ENCODE results near the gene MUC15. TPM values are rescaled to one million over a fixed set of nuclear protein-coding genes. Genes with fewer than 3 reads are reported as not detected.

The MUC15 gene
- total and polyA plus RNA-seq, 2 donors (not counting 1 experiment from before 2014, with no cell fraction given) = not detected

DNA sequence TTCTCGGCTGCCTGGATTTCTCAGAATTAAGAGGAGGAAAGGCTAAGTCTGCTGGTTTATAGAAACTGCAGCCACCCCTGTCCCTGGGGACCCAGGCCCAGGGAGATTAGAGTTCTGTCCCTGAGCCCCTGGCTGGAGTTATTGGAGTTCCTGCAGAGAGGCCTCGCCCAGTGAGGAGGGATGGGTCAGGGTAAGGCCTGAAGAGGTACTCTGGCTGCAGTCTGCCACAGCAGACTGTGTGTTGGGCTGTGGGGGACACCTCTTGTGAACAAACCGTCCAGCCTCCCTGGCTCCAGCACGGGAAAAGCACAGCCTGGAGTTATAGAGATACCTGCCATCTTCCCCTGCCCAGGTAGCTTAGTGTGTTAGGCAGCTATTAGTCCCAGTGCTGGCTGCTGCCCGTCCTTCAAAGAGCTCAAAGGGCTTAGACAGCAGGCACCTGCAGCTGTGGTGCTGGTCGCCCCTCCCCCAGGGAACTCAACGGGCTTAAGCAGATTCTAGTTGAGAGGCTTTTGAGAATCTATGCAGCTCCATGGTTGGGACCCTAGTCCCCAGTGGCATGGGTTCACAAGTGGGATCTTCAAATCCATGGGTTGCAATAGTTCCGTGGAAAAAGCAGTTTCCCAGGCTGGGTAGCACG, 36.6 kb upstream of the MUC15 start:
- Histone ChIP-seq H3K9me3 (ENCODE audit: control insufficient read depth, insufficient read depth, low read depth, low read length) (no peaks in the 10 kb centered on the region), H3K27me3 (ENCODE audit: control insufficient read depth, insufficient read depth, low read length) (no peaks in the 10 kb centered on the region), H2AFZ (ENCODE audit: low read length) (no peak overlapping the region), H3K27ac (ENCODE audit: insufficient read depth, low read length) (no peak overlapping the region), H3K36me3 (ENCODE audit: control insufficient read depth, insufficient read depth, low read length) (no peaks in the 10 kb centered on the region), H4K20me1 (ENCODE audit: control insufficient read depth, extremely low read depth, insufficient read depth, low read length) (no peaks in the 10 kb centered on the region), H3K9ac (ENCODE audit: insufficient read depth, low read length) (no peak overlapping the region), H3K4me2 (ENCODE audit: extremely low read depth, insufficient read depth, low read length) (no peak overlapping the region), H3K79me2 (ENCODE audit: control insufficient read depth, insufficient read depth, low read length) (no peaks in the 10 kb centered on the region), H3K4me1 (ENCODE audit: control insufficient read depth, extremely low read depth, insufficient read depth, low read length) (no peaks in the 10 kb centered on the region), H3K4me3 (replicated peaks in 1 of 4; ENCODE audit: control extremely low read depth in 1 of 4, insufficient read depth in 1 of 4, low read depth in 3 of 4, low read length in 4 of 4) (no peak overlapping the region)
- no peak for DNase-seq (ENCODE audit: low read depth in 2 of 2)
- TF ChIP-seq, protein P1, sequence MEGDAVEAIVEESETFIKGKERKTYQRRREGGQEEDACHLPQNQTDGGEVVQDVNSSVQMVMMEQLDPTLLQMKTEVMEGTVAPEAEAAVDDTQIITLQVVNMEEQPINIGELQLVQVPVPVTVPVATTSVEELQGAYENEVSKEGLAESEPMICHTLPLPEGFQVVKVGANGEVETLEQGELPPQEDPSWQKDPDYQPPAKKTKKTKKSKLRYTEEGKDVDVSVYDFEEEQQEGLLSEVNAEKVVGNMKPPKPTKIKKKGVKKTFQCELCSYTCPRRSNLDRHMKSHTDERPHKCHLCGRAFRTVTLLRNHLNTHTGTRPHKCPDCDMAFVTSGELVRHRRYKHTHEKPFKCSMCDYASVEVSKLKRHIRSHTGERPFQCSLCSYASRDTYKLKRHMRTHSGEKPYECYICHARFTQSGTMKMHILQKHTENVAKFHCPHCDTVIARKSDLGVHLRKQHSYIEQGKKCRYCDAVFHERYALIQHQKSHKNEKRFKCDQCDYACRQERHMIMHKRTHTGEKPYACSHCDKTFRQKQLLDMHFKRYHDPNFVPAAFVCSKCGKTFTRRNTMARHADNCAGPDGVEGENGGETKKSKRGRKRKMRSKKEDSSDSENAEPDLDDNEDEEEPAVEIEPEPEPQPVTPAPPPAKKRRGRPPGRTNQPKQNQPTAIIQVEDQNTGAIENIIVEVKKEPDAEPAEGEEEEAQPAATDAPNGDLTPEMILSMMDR (conservative IDR thresholded peaks at IDR 0.05 in 1 of 2, IDR thresholded peaks at IDR 0.05 in 1 of 2; ENCODE audit: low read depth in 1 of 2, low read length in 2 of 2) = no peak
- TF ChIP-seq EZH2 (IDR thresholded peaks at IDR 0.05; ENCODE audit: low read length, missing control alignments) = no peak

DNA sequence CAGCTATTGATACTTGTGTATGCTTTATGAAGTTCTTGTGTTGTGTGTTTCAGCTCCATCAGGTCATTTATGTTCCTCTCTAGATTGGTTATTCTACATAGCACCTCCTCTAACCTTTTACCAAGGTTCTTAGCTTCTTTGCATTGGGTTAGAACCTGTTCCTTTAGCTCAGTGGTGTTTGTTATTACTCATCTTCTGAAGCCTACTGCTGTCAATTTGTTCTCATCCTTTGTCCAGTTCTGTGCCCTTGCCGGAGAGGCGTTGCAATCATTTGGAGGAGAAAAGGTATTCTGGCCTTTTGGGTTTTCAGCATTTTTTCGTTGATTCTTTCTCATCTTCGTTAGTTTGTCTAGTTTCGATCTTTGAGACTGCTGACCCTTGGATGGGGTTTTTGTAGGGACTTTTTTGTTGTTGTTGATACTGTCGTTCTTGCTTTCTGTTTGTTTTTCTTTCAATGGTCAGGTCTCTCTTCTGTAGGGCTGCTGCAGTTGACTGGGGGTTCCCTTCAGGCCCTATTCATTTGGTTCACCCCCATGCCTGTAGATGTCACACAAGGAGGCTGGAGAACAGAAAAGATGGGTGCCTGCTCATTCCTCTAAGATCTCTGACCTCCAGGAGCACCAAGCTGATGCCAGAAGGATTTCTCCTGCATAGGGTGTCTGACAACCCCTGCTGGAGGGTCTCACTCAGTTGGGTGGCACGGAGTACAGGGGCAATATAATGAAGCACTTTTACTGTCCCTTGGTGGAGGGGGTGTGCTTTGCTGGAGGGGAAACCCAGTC, 35.9 kb upstream of the MUC15 start:
- no peak overlapping the region for H3K9ac ChIP-seq (ENCODE audit: insufficient read depth, low read length)
- H3K27ac ChIP-seq (ENCODE audit: insufficient read depth, low read length) = no peak overlapping the region
- no peak overlapping the region for H3K4me3 ChIP-seq (replicated peaks in 1 of 4; ENCODE audit: control extremely low read depth in 1 of 4, insufficient read depth in 1 of 4, low read depth in 3 of 4, low read length in 4 of 4)
- H3K27me3 ChIP-seq (ENCODE audit: control insufficient read depth, insufficient read depth, low read length) = no peaks in the 10 kb centered on the region
- H3K4me1 ChIP-seq (ENCODE audit: control insufficient read depth, extremely low read depth, insufficient read depth, low read length) = no peaks in the 10 kb centered on the region
- H4K20me1 ChIP-seq (ENCODE audit: control insufficient read depth, extremely low read depth, insufficient read depth, low read length) = no peaks in the 10 kb centered on the region
- H3K9me3 ChIP-seq (ENCODE audit: control insufficient read depth, insufficient read depth, low read depth, low read length) = no peaks in the 10 kb centered on the region
- H3K4me2 ChIP-seq (ENCODE audit: extremely low read depth, insufficient read depth, low read length) = no peak overlapping the region
- TF ChIP-seq, protein P1 (conservative IDR thresholded peaks at IDR 0.05 in 1 of 2, IDR thresholded peaks at IDR 0.05 in 1 of 2; ENCODE audit: low read depth in 1 of 2, low read length in 2 of 2) = no peak
- TF ChIP-seq EZH2 (IDR thresholded peaks at IDR 0.05; ENCODE audit: low read length, missing control alignments) = no peak
- DNase-seq (ENCODE audit: low read depth in 2 of 2) = no peak
- no peaks in the 10 kb centered on the region for H3K36me3 ChIP-seq (ENCODE audit: control insufficient read depth, insufficient read depth, low read length)
- H2AFZ ChIP-seq (ENCODE audit: low read length) = no peak overlapping the region
- H3K79me2 ChIP-seq (ENCODE audit: control insufficient read depth, insufficient read depth, low read length) = no peaks in the 10 kb centered on the region

DNA sequence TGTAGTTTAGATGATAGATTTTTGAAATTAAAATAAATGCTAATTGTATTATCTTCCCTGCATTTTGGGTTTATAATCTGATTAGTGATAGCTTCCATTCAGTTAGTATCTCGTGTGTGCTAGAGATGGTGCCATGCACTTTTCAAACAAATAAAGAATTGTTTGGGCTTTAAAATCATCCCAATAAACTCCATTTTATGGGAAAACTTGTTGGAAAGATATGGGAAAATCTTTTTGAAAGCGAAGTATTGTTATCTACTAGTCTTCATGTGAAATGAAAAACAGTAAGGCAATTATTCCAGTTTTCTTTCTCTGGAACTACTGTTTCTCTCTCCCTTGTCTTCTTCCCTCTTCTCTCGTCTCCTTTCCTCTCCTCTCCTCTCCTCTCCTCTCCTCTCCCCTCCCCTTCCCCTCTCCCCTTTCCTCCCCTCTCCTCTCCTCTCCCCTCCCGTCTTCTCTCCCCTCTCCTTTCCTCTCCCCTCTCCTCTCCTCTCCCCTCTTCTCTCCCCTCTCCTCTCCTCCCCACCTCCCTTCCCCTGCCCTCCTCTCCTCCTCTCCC, 27.9 kb upstream of the MUC15 start:
- no peaks in the 10 kb centered on the region for H3K9me3 ChIP-seq (ENCODE audit: control insufficient read depth, insufficient read depth, low read depth, low read length)
- no peak overlapping the region for H3K4me3 ChIP-seq (replicated peaks in 1 of 4; ENCODE audit: control extremely low read depth in 1 of 4, insufficient read depth in 1 of 4, low read depth in 3 of 4, low read length in 4 of 4)
- no peaks in the 10 kb centered on the region for H4K20me1 ChIP-seq (ENCODE audit: control insufficient read depth, extremely low read depth, insufficient read depth, low read length)
- H3K4me2 ChIP-seq (ENCODE audit: extremely low read depth, insufficient read depth, low read length) = no peak overlapping the region
- H3K27me3 ChIP-seq (ENCODE audit: control insufficient read depth, insufficient read depth, low read length) = no peaks in the 10 kb centered on the region
- no peak overlapping the region for H3K9ac ChIP-seq (ENCODE audit: insufficient read depth, low read length)
- TF ChIP-seq, protein P1 (conservative IDR thresholded peaks at IDR 0.05 in 1 of 2, IDR thresholded peaks at IDR 0.05 in 1 of 2; ENCODE audit: low read depth in 1 of 2, low read length in 2 of 2) = no peak
- TF ChIP-seq EZH2 (IDR thresholded peaks at IDR 0.05; ENCODE audit: low read length, missing control alignments) = no peak
- no peak overlapping the region for H2AFZ ChIP-seq (ENCODE audit: low read length)
- DNase-seq (ENCODE audit: low read depth in 2 of 2) = no peak
- no peaks in the 10 kb centered on the region for H3K36me3 ChIP-seq (ENCODE audit: control insufficient read depth, insufficient read depth, low read length)
- H3K79me2 ChIP-seq (ENCODE audit: control insufficient read depth, insufficient read depth, low read length) = no peaks in the 10 kb centered on the region
- no peak overlapping the region for H3K27ac ChIP-seq (ENCODE audit: insufficient read depth, low read length)
- no peaks in the 10 kb centered on the region for H3K4me1 ChIP-seq (ENCODE audit: control insufficient read depth, extremely low read depth, insufficient read depth, low read length)
